ENCODE data around the gene KIF11. TPM values are rescaled to one million over a fixed set of nuclear protein-coding genes. Genes with fewer than 3 reads are reported as not detected.

Gene KIF11
- total RNA-seq, 6 donors from 2014 or later: under 0.01 to 2.4 (median 1.6) TPM

DNA sequence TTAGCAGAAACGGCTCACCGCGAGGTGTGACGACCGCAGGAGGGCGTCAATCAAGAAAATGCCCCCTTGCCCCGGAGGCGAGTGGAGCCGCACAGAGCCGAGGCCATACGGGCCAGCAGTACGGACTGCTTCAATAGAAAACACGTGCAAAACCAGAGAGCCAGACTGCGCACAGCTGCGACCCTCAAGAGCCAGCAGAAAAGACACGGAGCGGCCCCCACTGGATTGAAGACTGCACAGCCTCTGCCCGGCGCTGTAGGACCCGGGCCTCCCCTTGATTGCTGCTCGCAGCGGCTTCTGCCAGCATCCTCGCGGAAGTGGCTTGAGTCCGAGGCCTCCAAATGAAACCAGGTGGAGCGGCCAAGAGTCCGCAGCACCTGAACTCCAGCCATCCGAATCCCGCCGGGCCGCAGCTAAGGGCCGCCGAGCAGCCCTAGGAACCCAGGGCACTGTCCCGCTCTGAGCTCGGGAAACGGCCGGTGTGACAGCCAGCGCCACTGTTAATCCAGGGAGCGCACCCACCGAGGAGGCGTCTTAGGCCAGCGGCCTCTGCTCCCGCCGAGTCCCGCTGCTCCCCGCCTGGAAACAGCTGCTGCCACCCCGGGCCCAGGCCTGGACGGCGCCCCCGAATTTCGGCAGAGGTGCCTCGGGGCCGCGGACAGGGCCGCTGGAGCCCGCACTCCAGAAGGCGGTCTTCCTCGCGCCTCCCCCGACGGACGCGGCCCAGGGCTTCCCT is 96.2 kb downstream of the KIF11 start:
- Histone ChIP-seq H3K27ac (peak overlapping the region; percentile 81 to 99 (median 88)), H3K4me3 (peak overlapping the region; percentile 66 to 89 (median 78)), H3K27me3 (peaks cover 0 to 9% (median 0%) of the 10 kb centered on the region in 4 donors), H3K36me3 (no peaks in the 10 kb centered on the region), H3K4me1 (peaks cover 11 to 43% (median 17%) of the 10 kb centered on the region in 4 donors), H3K9me3 (no peaks in the 10 kb centered on the region)
- WGBS, 2 donors: 4 to 12% methylated on average over 12 to 27 of the region's 63 CpGs
- TF ChIP-seq POLR2A (IDR thresholded peaks at IDR 0.05): no peak
- TF ChIP-seq POLR2AphosphoS5 (IDR thresholded peaks at IDR 0.05): no peak
- TF ChIP-seq, protein P1, sequence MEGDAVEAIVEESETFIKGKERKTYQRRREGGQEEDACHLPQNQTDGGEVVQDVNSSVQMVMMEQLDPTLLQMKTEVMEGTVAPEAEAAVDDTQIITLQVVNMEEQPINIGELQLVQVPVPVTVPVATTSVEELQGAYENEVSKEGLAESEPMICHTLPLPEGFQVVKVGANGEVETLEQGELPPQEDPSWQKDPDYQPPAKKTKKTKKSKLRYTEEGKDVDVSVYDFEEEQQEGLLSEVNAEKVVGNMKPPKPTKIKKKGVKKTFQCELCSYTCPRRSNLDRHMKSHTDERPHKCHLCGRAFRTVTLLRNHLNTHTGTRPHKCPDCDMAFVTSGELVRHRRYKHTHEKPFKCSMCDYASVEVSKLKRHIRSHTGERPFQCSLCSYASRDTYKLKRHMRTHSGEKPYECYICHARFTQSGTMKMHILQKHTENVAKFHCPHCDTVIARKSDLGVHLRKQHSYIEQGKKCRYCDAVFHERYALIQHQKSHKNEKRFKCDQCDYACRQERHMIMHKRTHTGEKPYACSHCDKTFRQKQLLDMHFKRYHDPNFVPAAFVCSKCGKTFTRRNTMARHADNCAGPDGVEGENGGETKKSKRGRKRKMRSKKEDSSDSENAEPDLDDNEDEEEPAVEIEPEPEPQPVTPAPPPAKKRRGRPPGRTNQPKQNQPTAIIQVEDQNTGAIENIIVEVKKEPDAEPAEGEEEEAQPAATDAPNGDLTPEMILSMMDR (IDR thresholded peaks at IDR 0.05): no peak
- TF ChIP-seq EP300 (IDR thresholded peaks at IDR 0.05): no peak
- DNase-seq (peak; percentile 52 to 61), ATAC-seq (ENCODE audit: low FRiP score in 2 of 2) (peak; percentile 36 to 54)

DNA sequence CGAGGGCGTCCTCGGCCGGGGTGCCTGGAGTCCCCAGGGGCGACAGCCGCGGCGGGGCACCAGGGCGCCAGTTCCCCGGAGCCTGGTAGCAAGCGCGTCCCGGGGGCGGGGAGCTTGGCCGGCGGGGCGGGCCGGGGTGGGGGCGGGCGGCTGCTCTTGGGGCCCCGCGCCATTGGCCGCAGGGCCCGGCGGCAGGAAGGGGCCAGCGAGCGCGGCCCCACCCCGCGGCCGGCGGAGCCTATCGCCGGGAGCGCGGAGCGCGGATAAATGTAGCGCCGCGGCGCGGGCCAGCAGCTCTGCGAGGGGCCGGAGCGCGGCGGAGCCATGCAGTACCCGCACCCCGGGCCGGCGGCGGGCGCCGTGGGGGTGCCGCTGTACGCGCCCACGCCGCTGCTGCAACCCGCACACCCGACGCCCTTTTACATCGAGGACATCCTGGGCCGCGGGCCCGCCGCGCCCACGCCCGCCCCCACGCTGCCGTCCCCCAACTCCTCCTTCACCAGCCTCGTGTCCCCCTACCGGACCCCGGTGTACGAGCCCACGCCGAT is 96.8 kb downstream of the KIF11 start, which contains the start of gene HHEX:
Gene HHEX (plus strand): TSS at position 293 of the 548 bp plus-strand sequence. CDS start 32 bp downstream, at position 325.
- TF ChIP-seq POLR2A (IDR thresholded peaks at IDR 0.05): peak in 3 of 4 donors; percentile 47 to 83 (median 81)
- TF ChIP-seq, protein P1 (IDR thresholded peaks at IDR 0.05): peak in 2 of 6 experiments; percentile 11 to 17
- TF ChIP-seq EP300 (IDR thresholded peaks at IDR 0.05): no peak
- no peak for TF ChIP-seq POLR2AphosphoS5 (IDR thresholded peaks at IDR 0.05)
- Histone ChIP-seq H3K9me3 (no peaks in the 10 kb centered on the region), H3K36me3 (no peaks in the 10 kb centered on the region), H3K27ac (peak within 1 kb of the TSS; percentile 90 to 99 (median 95)), H3K4me1 (peaks cover 11 to 43% (median 17%) of the 10 kb centered on the region in 4 donors), H3K27me3 (peaks cover 0 to 9% (median 0%) of the 10 kb centered on the region in 4 donors), H3K4me3 (peak within 1 kb of the TSS; percentile 75 to 94 (median 84))
- DNase-seq (peak; percentile 82 to 93), ATAC-seq (ENCODE audit: low FRiP score in 2 of 2) (peak; percentile 83 to 91)
- 8% methylated on average over 12 of the region's 79 CpGs; no CpG with 5 or more reads in 1 of the 2 donors for WGBS, 2 donors

DNA sequence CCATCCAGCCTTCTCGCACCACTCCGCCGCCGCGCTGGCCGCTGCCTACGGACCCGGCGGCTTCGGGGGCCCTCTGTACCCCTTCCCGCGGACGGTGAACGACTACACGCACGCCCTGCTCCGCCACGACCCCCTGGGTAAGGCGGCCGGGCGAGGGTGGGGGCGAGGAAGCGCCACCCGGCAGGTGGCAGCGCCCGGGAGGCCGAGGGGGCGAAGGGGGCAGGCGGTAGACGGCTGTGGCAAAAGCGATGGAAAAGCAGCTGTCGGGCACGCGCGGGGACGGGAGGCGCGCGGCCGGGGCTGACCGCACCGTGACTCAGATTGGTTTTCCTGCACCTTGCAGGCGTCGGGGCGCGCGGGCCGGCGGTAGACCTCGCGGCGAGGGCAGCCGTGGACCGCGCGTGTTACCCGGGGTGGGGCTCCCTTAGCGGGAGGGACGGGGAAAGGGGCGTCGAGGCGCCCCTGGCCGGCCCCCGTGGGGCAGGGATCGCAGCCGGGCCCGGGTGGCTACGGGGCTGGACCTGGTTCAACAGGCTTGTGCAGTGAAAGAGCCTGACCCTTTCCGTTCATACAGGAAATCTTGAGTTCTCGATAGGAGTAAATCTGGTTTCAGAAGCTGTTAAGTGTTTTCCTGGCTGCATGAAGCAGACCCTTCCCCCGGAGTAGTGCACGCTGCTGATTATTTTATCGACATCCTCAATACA is 97.4 kb downstream of the KIF11 start:
- H3K4me3 ChIP-seq: peak overlapping the region; percentile 75 to 94 (median 84)
- DNase-seq: peak; percentile 84 to 95
- peak; percentile 71 to 80 for ATAC-seq (ENCODE audit: low FRiP score in 2 of 2)
- H3K27me3 ChIP-seq: peaks cover 0 to 9% (median 0%) of the 10 kb centered on the region in 4 donors
- TF ChIP-seq POLR2AphosphoS5 (IDR thresholded peaks at IDR 0.05): peak; percentile 3 to 72
- peak in 2 of 4 donors; percentile 82 to 87 for TF ChIP-seq EP300 (IDR thresholded peaks at IDR 0.05)
- peak in 1 of 4 donors; percentile 1 for TF ChIP-seq POLR2A (IDR thresholded peaks at IDR 0.05)
- TF ChIP-seq, protein P1 (IDR thresholded peaks at IDR 0.05): no peak
- H3K36me3 ChIP-seq: peaks cover 0 to 4% (median 0%) of the 10 kb centered on the region in 4 donors
- peak overlapping the region; percentile 90 to 99 (median 95) for H3K27ac ChIP-seq
- H3K4me1 ChIP-seq: peaks cover 11 to 43% (median 17%) of the 10 kb centered on the region in 4 donors
- 0 to 3% methylated on average over 3 to 24 of the region's 73 CpGs for WGBS, 2 donors
- H3K9me3 ChIP-seq: no peaks in the 10 kb centered on the region

DNA sequence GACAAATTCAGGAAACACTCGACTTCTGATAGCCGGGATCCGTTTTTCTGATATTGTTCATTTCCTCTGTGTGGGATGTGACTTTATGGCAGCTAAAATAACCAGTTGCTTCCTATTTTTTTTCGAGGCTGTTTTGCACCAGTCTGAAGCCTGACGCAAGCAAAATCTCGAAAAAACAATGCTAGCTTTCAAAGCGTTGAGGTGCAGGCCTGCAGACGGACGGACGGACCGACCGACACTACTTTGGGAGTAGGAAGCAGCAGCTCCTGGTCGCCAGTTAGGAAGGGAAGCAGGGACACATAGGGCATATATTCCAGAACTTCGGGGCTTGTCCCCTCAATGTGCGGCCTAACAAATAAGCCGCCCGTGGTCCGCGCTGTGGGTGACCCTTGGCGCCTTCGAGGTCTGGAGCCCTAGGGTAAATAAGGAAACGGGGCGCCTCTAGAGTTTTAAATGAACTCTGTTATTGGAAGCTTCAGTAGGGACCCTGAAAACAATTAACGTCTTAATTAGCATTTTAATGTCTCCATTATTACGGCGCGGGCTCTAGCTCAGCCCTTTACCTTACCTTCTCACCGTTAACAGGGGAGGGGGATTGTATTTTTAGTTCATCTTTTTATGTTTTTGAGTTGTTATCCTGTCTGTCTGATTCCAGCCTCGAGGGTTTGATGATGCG is 98.1 kb downstream of the KIF11 start:
- Histone ChIP-seq H3K4me3 (peak overlapping the region; percentile 32 to 89 (median 78)), H3K36me3 (peaks cover 0 to 7% (median 2%) of the 10 kb centered on the region in 4 donors), H3K27me3 (peaks cover 0 to 9% (median 0%) of the 10 kb centered on the region in 4 donors), H3K4me1 (peaks cover 15 to 43% (median 17%) of the 10 kb centered on the region in 4 donors), H3K9me3 (no peaks in the 10 kb centered on the region), H3K27ac (peak overlapping the region; percentile 90 to 99 (median 95))
- peak; percentile 23 to 47 for DNase-seq
- peak; percentile 13 to 24 for ATAC-seq (ENCODE audit: low FRiP score in 2 of 2)
- 30 to 36% methylated on average over 28 to 30 of the region's 30 CpGs for WGBS, 2 donors
- TF ChIP-seq EP300 (IDR thresholded peaks at IDR 0.05) (peak in 1 of 4 donors; percentile 44), POLR2AphosphoS5 (IDR thresholded peaks at IDR 0.05) (peak in 1 of 2 donors; percentile 72), POLR2A (IDR thresholded peaks at IDR 0.05) (peak in 1 of 4 donors; percentile 2)
- TF ChIP-seq, protein P1 (IDR thresholded peaks at IDR 0.05): no peak

All from upper lobe of left lung (tissue), 6 donors.